Mesenchymal stem cell (in vitro differentiated cells and primary cell): ENCODE data around the gene SLC15A5.

Source experiments
- DNase-seq: peaks from one replicate; pipeline ENCODE4 v3.0.0-alpha.2; 2013
- H2AFZ ChIP-seq: one replicate; pipeline ENCODE4 v1.6.1; 2013; ENCODE audit warnings: low read depth, mild to moderate bottlenecking, control low read depth, inconsistent platforms, low read length, moderate library complexity
- H2AK5ac ChIP-seq: 2 replicates; pipeline ENCODE4 v1.6.1; 2013; ENCODE audit warnings: low read length, moderate library complexity, mild to moderate bottlenecking, inconsistent platforms; ENCODE audit not compliant: severe bottlenecking
- H2BK120ac ChIP-seq: one replicate; pipeline ENCODE4 v1.6.1; 2013; ENCODE audit warnings: low read depth, mild to moderate bottlenecking, inconsistent platforms, low read length, moderate library complexity
- H2BK12ac ChIP-seq, 2 experiments: one replicate each; pipeline ENCODE4 v1.6.1; 2013; ENCODE audit warnings: inconsistent platforms in 2 of 2, low read length in 2 of 2, mild to moderate bottlenecking in 2 of 2, moderate library complexity in 2 of 2, control low read depth in 1 of 2
- H2BK15ac ChIP-seq: one replicate; pipeline ENCODE4 v1.6.1; 2013; ENCODE audit warnings: mild to moderate bottlenecking, low read depth, inconsistent platforms; ENCODE audit not compliant: poor library complexity, severe bottlenecking
- H2BK5ac ChIP-seq: 2 replicates; pipeline ENCODE4 v1.6.1; 2013; ENCODE audit warnings: low read depth, mild to moderate bottlenecking, low read length, control low read depth, inconsistent platforms; ENCODE audit not compliant: poor library complexity, severe bottlenecking
- H3K14ac ChIP-seq, 2 experiments: one replicate each; pipeline ENCODE4 v1.6.1; 2013; ENCODE audit warnings: inconsistent platforms in 2 of 2, low read length in 2 of 2, control low read depth in 1 of 2, mild to moderate bottlenecking in 1 of 2, moderate library complexity in 1 of 2
- H3K18ac ChIP-seq, 2 experiments: one replicate each; pipeline ENCODE4 v1.6.1; 2013; ENCODE audit warnings: inconsistent platforms in 2 of 2, low read length in 2 of 2, control low read depth in 1 of 2, low read depth in 1 of 2, mild to moderate bottlenecking in 1 of 2
- H3K23ac ChIP-seq, 2 experiments: one replicate each; pipeline ENCODE4 v1.6.1; 2013; ENCODE audit warnings: inconsistent platforms in 2 of 2, low read length in 2 of 2, mild to moderate bottlenecking in 2 of 2, moderate library complexity in 2 of 2, control low read depth in 1 of 2
- H3K27ac ChIP-seq: 2 replicates; pipeline ENCODE4 v1.5.1; 2013; ENCODE audit warnings: mild to moderate bottlenecking, moderate library complexity, low read length, control low read depth, inconsistent platforms; ENCODE audit not compliant: poor library complexity, severe bottlenecking
- H3K27me3 ChIP-seq, 2 experiments: 2 replicates each; pipeline versions ENCODE4 v1.6.1 to v1.7.0; 2013; ENCODE audit warnings: low read length in 2 of 2, mild to moderate bottlenecking in 2 of 2, moderate library complexity in 2 of 2, control low read depth in 1 of 2, inconsistent platforms in 1 of 2; ENCODE audit not compliant: control insufficient read depth in 1 of 2, insufficient read depth in 1 of 2
- H3K36me3 ChIP-seq, 2 experiments: 2 replicates each; pipeline versions ENCODE4 v1.6.1 to v1.7.0; 2013; ENCODE audit warnings: low read length in 2 of 2, control low read depth in 1 of 2, inconsistent platforms in 1 of 2, low read depth in 1 of 2, mild to moderate bottlenecking in 1 of 2; ENCODE audit not compliant: insufficient read depth in 2 of 2, control insufficient read depth in 1 of 2
- H3K4ac ChIP-seq, 2 experiments: one replicate each; pipeline ENCODE4 v1.6.1; 2013; ENCODE audit warnings: inconsistent platforms in 2 of 2, low read length in 2 of 2, mild to moderate bottlenecking in 2 of 2, moderate library complexity in 2 of 2, control low read depth in 1 of 2, low read depth in 1 of 2
- H3K4me1 ChIP-seq: 2 replicates; pipeline ENCODE4 v1.6.1; 2013; ENCODE audit warnings: low read depth, low read length, control low read depth; ENCODE audit not compliant: control insufficient read depth, insufficient read depth
- H3K4me2 ChIP-seq: 2 replicates; pipeline ENCODE4 v1.6.1; 2013; ENCODE audit warnings: low read length, mild to moderate bottlenecking, inconsistent platforms; ENCODE audit not compliant: poor library complexity, severe bottlenecking
- H3K4me3 ChIP-seq, 2 experiments: 2 replicates each; pipeline versions ENCODE4 v1.5.1 to v1.7.0; 2013; ENCODE audit warnings: low read length in 2 of 2, mild to moderate bottlenecking in 2 of 2, control low read depth in 1 of 2, low read depth in 1 of 2; ENCODE audit not compliant: insufficient read depth in 1 of 2
- H3K79me1 ChIP-seq: replicated peaks from 2 replicates; pipeline ENCODE4 v1.6.1; 2013; ENCODE audit warnings: mild to moderate bottlenecking, control low read depth, low read length, inconsistent platforms; ENCODE audit not compliant: poor library complexity, severe bottlenecking
- H3K9ac ChIP-seq: 2 replicates; pipeline ENCODE4 v1.7.0; 2013; ENCODE audit warnings: mild to moderate bottlenecking, low read length, moderate library complexity
- H3K9me3 ChIP-seq: 2 replicates; pipeline ENCODE4 v1.7.0; 2013; ENCODE audit warnings: mild to moderate bottlenecking, low read length; ENCODE audit not compliant: control insufficient read depth
- H4K8ac ChIP-seq: one replicate; pipeline ENCODE4 v1.6.1; 2013; ENCODE audit warnings: inconsistent platforms, mild to moderate bottlenecking, low read length, moderate library complexity
- H4K91ac ChIP-seq: one replicate; pipeline ENCODE4 v1.6.1; 2013; ENCODE audit warnings: mild to moderate bottlenecking, low read length, inconsistent platforms
- whole genome bisulfite sequencing: methylation state at CpG from one replicate; pipeline ENCODE4 v1.1.7; 2013; ENCODE audit warnings: mixed read lengths; 5-methylcytosine and 5-hydroxymethylcytosine counted together

SLC15A5 gene

GRCh38 chr12:16184681-16185080 is 92.8 kb downstream of the SLC15A5 start:
- Histone ChIP-seq H2BK5ac (no peak overlapping the region), H3K23ac (no peak overlapping the region), H3K9me3 (peaks cover 7% of the 10 kb centered on the region), H3K14ac (no peak overlapping the region), H3K4ac (no peak overlapping the region), H3K9ac (no peak overlapping the region), H3K27ac (no peak overlapping the region), H3K4me2 (no peak overlapping the region), H2BK15ac (no peak overlapping the region), H3K18ac (no peak overlapping the region), H3K36me3 (no peaks in the 10 kb centered on the region), H4K91ac (no peak overlapping the region), H3K27me3 (no peaks in the 10 kb centered on the region), H2AFZ (no peak overlapping the region), H3K4me1 (no peaks in the 10 kb centered on the region), H2AK5ac (no peak overlapping the region), H4K8ac (no peak overlapping the region), H3K4me3 (no peak overlapping the region), H2BK12ac (no peak overlapping the region), H2BK120ac (no peak overlapping the region), H3K79me1 (no peaks in the 10 kb centered on the region)
- 65% methylated on average over 2 of the region's 2 CpGs for WGBS
- no peak for DNase-seq

GRCh38 chr12:16183541-16183940 is 93.9 kb downstream of the SLC15A5 start:
- H3K4ac ChIP-seq: no peak overlapping the region
- no peaks in the 10 kb centered on the region for H3K79me1 ChIP-seq
- H2BK5ac ChIP-seq: no peak overlapping the region
- no peak overlapping the region for H3K4me2 ChIP-seq
- H2BK15ac ChIP-seq: no peak overlapping the region
- no peak overlapping the region for H2AK5ac ChIP-seq
- DNase-seq: no peak
- no peaks in the 10 kb centered on the region for H3K36me3 ChIP-seq
- 82% methylated on average over 7 of the region's 7 CpGs for WGBS
- no peak overlapping the region for H3K23ac ChIP-seq
- H3K9ac ChIP-seq: no peak overlapping the region
- H3K14ac ChIP-seq: no peak overlapping the region
- H3K18ac ChIP-seq: no peak overlapping the region
- H2BK12ac ChIP-seq: no peak overlapping the region
- no peak overlapping the region for H2BK120ac ChIP-seq
- no peak overlapping the region for H3K27ac ChIP-seq
- no peaks in the 10 kb centered on the region for H3K27me3 ChIP-seq
- H4K91ac ChIP-seq: no peak overlapping the region
- no peak overlapping the region for H2AFZ ChIP-seq
- H3K9me3 ChIP-seq: peaks cover 7% of the 10 kb centered on the region
- no peak overlapping the region for H3K4me3 ChIP-seq
- H3K4me1 ChIP-seq: no peaks in the 10 kb centered on the region
- H4K8ac ChIP-seq: no peak overlapping the region

GRCh38 chr12:16175840-16176239 is 101.6 kb downstream of the SLC15A5 start:
- WGBS: 66% methylated on average over 2 of the region's 3 CpGs
- Histone ChIP-seq H4K91ac (no peak overlapping the region), H3K14ac (no peak overlapping the region), H2BK12ac (no peak overlapping the region), H3K4me2 (no peak overlapping the region), H3K27me3 (no peaks in the 10 kb centered on the region), H4K8ac (no peak overlapping the region), H2BK15ac (no peak overlapping the region), H3K18ac (no peak overlapping the region), H3K36me3 (no peaks in the 10 kb centered on the region), H3K4ac (no peak overlapping the region), H3K9me3 (peaks cover 7% of the 10 kb centered on the region), H2BK120ac (no peak overlapping the region), H2BK5ac (no peak overlapping the region), H3K4me1 (no peaks in the 10 kb centered on the region), H3K4me3 (no peak overlapping the region), H2AFZ (no peak overlapping the region), H3K27ac (no peak overlapping the region), H3K9ac (no peak overlapping the region), H2AK5ac (no peak overlapping the region), H3K23ac (no peak overlapping the region), H3K79me1 (no peaks in the 10 kb centered on the region)
- no peak for DNase-seq

- no peak overlapping the region for H3K23ac ChIP-seq
- H3K4me2 ChIP-seq: no peak overlapping the region
- no peak overlapping the region for H2AK5ac ChIP-seq
- H3K9me3 ChIP-seq: no peaks in the 10 kb centered on the region
- H3K4me3 ChIP-seq: no peak overlapping the region
- no peak overlapping the region for H2BK5ac ChIP-seq
- H3K4me1 ChIP-seq: no peaks in the 10 kb centered on the region
- 90% methylated on average over 4 of the region's 4 CpGs for WGBS
- no peak overlapping the region for H3K14ac ChIP-seq
- H4K91ac ChIP-seq: no peak overlapping the region
- H3K18ac ChIP-seq: no peak overlapping the region
- H2AFZ ChIP-seq: no peak overlapping the region
- H3K36me3 ChIP-seq: no peaks in the 10 kb centered on the region
- H3K4ac ChIP-seq: no peak overlapping the region
- H2BK12ac ChIP-seq: no peak overlapping the region
- H3K9ac ChIP-seq: no peak overlapping the region
- H2BK120ac ChIP-seq: no peak overlapping the region
- H4K8ac ChIP-seq: no peak overlapping the region
- DNase-seq: no peak
- no peak overlapping the region for H2BK15ac ChIP-seq
- no peaks in the 10 kb centered on the region for H3K79me1 ChIP-seq
- no peaks in the 10 kb centered on the region for H3K27me3 ChIP-seq
- no peak overlapping the region for H3K27ac ChIP-seq
Observed at GRCh38 chr12:16174282-16174681, 103.2 kb downstream of the SLC15A5 start.
